Esophagus squamous epithelium (tissue), 5 donors: ENCODE results near the gene UTP3. TPM values are rescaled to one million over a fixed set of nuclear protein-coding genes. Genes with fewer than 3 reads are reported as not detected.
A peak's percentile ranks its signal among the peaks of the same experiment; 100 is the strongest.
"Not testable (repeated sequence)": the region's sequence is repeated elsewhere in the genome, so short reads cannot be mapped to it uniquely, and the experiment has no call there.

Experiments used
- DNase-seq: peaks from one replicate; lab custom pipeline; 2025; lab: John Stamatoyannopoulos, UW
- H3K27ac ChIP-seq, 4 donors: fragments of 200-600 bp; sonication (generic); one replicate each; pipeline ENCODE4 v1.5.1; 2016 to 2019; ENCODE audit warnings: mild to moderate bottlenecking in 1 of 4
- H3K27me3 ChIP-seq, 4 donors: fragments of 200-600 bp; sonication (generic); 1 replicate in 3 of 4; 2 replicates in 1 of 4; pipeline versions ENCODE4 v1.5.1 to v1.6.0; 2017 to 2021; ENCODE audit warnings: antibody characterized with exemption in 1 of 4
- H3K36me3 ChIP-seq, 3 donors: fragments of 200-600 bp; sonication (generic); one replicate each; pipeline ENCODE4 v1.5.1; 2016 to 2019
- H3K4me1 ChIP-seq, 3 donors: fragments of 200-600 bp; sonication (generic); one replicate each; pipeline ENCODE4 v1.5.1; 2017 to 2019
- H3K4me3 ChIP-seq, 4 donors: fragments of 200-600 bp; sonication (generic); 1 replicate in 3 of 4; 2 replicates in 1 of 4; pipeline ENCODE4 v1.5.1; 2016 to 2019; ENCODE audit warnings: mild to moderate bottlenecking in 2 of 4, moderate library complexity in 1 of 4
- H3K9me3 ChIP-seq, 3 donors: fragments of 200-600 bp; sonication (generic); one replicate each; pipeline ENCODE4 v1.5.1; 2016 to 2019
- POLR2A ChIP-seq, 4 donors: fragments of 450-650 bp; IDR thresholded peaks; one replicate each; pipeline ENCODE4 v1.6.1; 2017; ENCODE audit warnings: antibody characterized with exemption in 4 of 4, mild to moderate bottlenecking in 4 of 4, moderate library complexity in 3 of 4
- WGBS, 2 donors: methylation state at CpG; one replicate each; pipeline ENCODE4 v1.1.5; 2018; 5-methylcytosine and 5-hydroxymethylcytosine counted together
- intact Hi-C: fragments of 100-400 bp; cut with DNase I; formaldehyde crosslinking; loops from one replicate; pipeline ENCODE4 v1.15.0; 2022
- total RNA-seq, 4 donors: library from RNA; depleted of rRNA; stranded (reverse); fragments of >200 nt; gene quantifications; one replicate each; pipeline ENCODE4 v1.1.0, GENCODE V29; 2016
- TF ChIP-seq, protein P1 (sequence below), 6 experiments: fragments of 450-650 bp in 4 of 6; fragments of 200-600 bp in 2 of 6; sonication (generic) in 2 of 6; IDR thresholded peaks; one replicate each; pipeline ENCODE4 v1.5.1; 2016 to 2019; ENCODE audit warnings: antibody characterized with exemption in 6 of 6, mild to moderate bottlenecking in 4 of 6, moderate library complexity in 4 of 6
- donor health status: DM: yes; HTN: yes; CAD: no.

UTP3 gene
- total RNA-seq, 4 donors from 2014 or later = 16.0 to 29.8 (median 24.4) TPM

DNA sequence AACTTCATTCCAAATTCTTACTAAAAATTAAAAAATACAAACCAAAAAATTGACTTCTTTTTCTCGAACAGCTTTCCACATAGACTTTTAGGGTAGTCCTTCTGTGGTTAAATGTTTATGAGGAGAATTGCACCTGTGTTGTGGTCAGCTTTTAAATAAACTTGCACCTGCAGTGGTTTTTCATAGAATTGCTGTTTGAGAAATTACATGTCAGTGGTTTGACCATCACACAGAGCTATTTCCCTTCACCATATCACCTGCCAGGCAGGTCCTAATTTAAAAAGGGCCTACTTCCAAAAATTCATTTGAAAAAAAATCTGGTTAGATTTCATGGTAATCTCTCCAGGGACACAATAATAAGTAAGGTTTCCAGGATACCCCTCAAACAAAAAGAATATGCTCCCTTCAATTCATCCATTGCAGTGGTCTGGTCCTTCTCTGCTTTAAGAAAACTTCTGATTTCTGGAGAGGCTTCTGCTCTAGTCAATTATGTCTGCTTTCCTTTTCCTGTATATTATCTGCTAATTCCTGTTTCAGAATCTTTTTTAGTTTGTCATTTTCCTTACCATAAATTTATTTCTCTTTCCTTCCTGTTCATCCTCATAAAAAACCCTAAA, 9.8 kb upstream of the UTP3 start:
- intact Hi-C loops = no loop called here
- Histone ChIP-seq H3K9me3 (no peaks in the 10 kb centered on the region), H3K36me3 (no peaks in the 10 kb centered on the region), H3K4me3 (no peak overlapping the region), H3K27me3 (no peaks in the 10 kb centered on the region), H3K27ac (no peak overlapping the region), H3K4me1 (no peaks in the 10 kb centered on the region)
- WGBS, 2 donors = 75 to 79% methylated on average over 1 of the region's 1 CpG
- TF ChIP-seq, protein P1, sequence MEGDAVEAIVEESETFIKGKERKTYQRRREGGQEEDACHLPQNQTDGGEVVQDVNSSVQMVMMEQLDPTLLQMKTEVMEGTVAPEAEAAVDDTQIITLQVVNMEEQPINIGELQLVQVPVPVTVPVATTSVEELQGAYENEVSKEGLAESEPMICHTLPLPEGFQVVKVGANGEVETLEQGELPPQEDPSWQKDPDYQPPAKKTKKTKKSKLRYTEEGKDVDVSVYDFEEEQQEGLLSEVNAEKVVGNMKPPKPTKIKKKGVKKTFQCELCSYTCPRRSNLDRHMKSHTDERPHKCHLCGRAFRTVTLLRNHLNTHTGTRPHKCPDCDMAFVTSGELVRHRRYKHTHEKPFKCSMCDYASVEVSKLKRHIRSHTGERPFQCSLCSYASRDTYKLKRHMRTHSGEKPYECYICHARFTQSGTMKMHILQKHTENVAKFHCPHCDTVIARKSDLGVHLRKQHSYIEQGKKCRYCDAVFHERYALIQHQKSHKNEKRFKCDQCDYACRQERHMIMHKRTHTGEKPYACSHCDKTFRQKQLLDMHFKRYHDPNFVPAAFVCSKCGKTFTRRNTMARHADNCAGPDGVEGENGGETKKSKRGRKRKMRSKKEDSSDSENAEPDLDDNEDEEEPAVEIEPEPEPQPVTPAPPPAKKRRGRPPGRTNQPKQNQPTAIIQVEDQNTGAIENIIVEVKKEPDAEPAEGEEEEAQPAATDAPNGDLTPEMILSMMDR (IDR thresholded peaks at IDR 0.05) = no peak
- no peak for TF ChIP-seq POLR2A (IDR thresholded peaks at IDR 0.05)
- no peak for DNase-seq

DNA sequence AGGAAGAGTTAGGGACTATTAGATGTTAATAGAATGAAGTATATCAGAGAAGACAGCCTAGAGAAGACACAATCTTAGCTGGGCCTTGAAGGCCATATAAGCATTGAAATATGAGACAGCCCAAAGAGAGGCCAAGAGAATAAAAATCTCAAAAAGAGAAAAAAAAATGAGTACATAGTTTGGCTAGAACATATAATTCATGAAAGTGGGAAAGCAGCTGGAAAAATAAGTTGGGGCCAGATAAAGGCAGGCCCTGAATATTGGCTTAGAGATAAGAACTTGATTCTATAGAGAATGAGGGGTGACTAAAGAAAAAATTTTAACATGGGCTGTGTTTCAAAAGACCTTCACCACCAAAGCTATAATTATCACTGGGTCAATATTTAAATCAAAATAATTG, 7.4 kb upstream of the UTP3 start:
- TF ChIP-seq, protein P1 (IDR thresholded peaks at IDR 0.05) = no peak
- TF ChIP-seq POLR2A (IDR thresholded peaks at IDR 0.05) = no peak
- intact Hi-C loops = no loop called here
- Histone ChIP-seq H3K4me1 (no peaks in the 10 kb centered on the region), H3K9me3 (no peaks in the 10 kb centered on the region), H3K36me3 (no peaks in the 10 kb centered on the region), H3K27ac (no peak overlapping the region), H3K4me3 (no peak overlapping the region), H3K27me3 (no peaks in the 10 kb centered on the region)
- DNase-seq = no peak

- intact Hi-C loops = no loop called here
- Histone ChIP-seq H3K9me3 (no peaks in the 10 kb centered on the region), H3K4me1 (no peaks in the 10 kb centered on the region), H3K27ac (no peak overlapping the region), H3K4me3 (no peak overlapping the region), H3K27me3 (no peaks in the 10 kb centered on the region), H3K36me3 (no peaks in the 10 kb centered on the region)
- DNase-seq = no peak
- TF ChIP-seq POLR2A (IDR thresholded peaks at IDR 0.05) = no peak
- TF ChIP-seq, protein P1 (IDR thresholded peaks at IDR 0.05) = no peak
Observed at GRCh38 chr4:70681704-70682103, 6.6 kb upstream of the UTP3 start.

DNA sequence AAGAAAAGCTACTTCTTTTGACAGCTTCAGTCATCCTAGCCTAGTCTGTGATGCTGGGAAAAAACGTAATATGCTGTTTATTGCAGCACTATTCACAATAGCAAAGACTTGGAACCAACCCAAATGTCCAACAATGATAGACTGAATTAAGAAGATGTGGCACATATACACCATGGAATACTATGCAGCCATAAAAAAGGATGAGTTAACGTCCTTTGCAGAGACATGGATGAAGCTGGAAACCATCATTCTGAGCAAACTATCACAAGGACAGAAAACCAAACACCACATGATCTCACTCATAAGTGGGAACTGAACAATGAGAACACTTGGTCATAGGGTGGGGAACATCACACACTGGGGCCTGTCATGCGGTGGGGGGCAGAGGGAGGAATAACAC, 6.2 kb upstream of the UTP3 start:
- H3K9me3 ChIP-seq, H3K4me1 ChIP-seq, H3K36me3 ChIP-seq, H3K4me3 ChIP-seq, H3K27ac ChIP-seq, H3K27me3 ChIP-seq, DNase-seq, intact Hi-C loops: not testable (repeated sequence)
- WGBS, 2 donors = 64 to 84% methylated on average over 3 of the region's 3 CpGs

- intact Hi-C loops = no loop called here
- peak overlapping the region; percentile 87 to 90 (median 88) for H3K4me3 ChIP-seq
- 63 to 70% methylated on average over 13 of the region's 13 CpGs for WGBS, 2 donors
- H3K4me1 ChIP-seq = peaks cover 21 to 39% (median 27%) of the 10 kb centered on the region in 3 donors
- no peaks in the 10 kb centered on the region for H3K27me3 ChIP-seq
- no peak for TF ChIP-seq POLR2A (IDR thresholded peaks at IDR 0.05)
- peaks cover 0 to 21% (median 0%) of the 10 kb centered on the region in 3 donors for H3K36me3 ChIP-seq
- no peaks in the 10 kb centered on the region for H3K9me3 ChIP-seq
- peak overlapping the region; percentile 90 to 99 (median 94) for H3K27ac ChIP-seq
- no peak for DNase-seq
Observed at GRCh38 chr4:70687392-70687791, 940 bp upstream of the UTP3 start.

DNA sequence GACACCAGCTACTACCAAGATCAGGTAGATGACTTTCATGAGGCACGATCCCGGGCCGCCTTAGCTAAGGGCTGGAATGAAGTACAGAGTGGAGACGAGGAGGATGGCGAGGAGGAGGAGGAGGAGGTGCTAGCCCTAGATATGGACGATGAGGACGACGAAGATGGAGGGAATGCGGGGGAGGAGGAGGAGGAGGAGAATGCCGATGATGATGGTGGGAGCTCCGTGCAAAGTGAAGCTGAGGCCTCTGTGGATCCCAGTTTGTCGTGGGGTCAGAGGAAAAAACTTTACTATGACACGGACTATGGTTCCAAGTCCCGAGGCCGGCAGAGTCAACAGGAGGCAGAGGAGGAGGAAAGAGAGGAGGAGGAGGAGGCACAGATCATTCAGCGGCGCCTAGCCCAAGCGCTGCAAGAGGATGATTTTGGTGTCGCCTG, 481 bp downstream of the UTP3 start:
- H3K4me3 ChIP-seq = peak overlapping the region; percentile 87 to 90 (median 88)
- TF ChIP-seq, protein P1 (IDR thresholded peaks at IDR 0.05) = no peak
- no peak for TF ChIP-seq POLR2A (IDR thresholded peaks at IDR 0.05)
- peaks cover 21 to 39% (median 27%) of the 10 kb centered on the region in 3 donors for H3K4me1 ChIP-seq
- no peak for DNase-seq
- no peaks in the 10 kb centered on the region for H3K27me3 ChIP-seq
- H3K36me3 ChIP-seq = peaks cover 0 to 33% (median 5%) of the 10 kb centered on the region in 3 donors
- WGBS, 2 donors = 1% methylated on average over 19 of the region's 19 CpGs
- H3K9me3 ChIP-seq = no peaks in the 10 kb centered on the region
- intact Hi-C loops = no loop called here
- H3K27ac ChIP-seq = peak overlapping the region; percentile 90 to 99 (median 94)
